Stimulated activated CD4-positive, alpha-beta T cell treated with anti-CD3 and anti-CD28 coated beads, Interleukin-15, amount 100 ng/mL, for 1 hour (primary cell): ENCODE data around the gene METTL9.
"Not testable (repeated sequence)": the region's sequence is repeated elsewhere in the genome, so short reads cannot be mapped to it uniquely, and the experiment has no call there.

Source experiments
- DNase-seq, 2 donors: peaks; one replicate each; pipeline ENCODE4 v3.0.0-alpha.2; 2020; ENCODE audit warnings: low read depth in 1 of 2, low spot score in 1 of 2

The METTL9 gene

GRCh38 chr16:21599122-21600030, at the start of gene METTL9:
Gene METTL9, plus strand, starts transcription at chr16:21599577. Its CDS starts 157 bp downstream, at chr16:21599734.
- peak; percentile 92 for DNase-seq

- not testable (repeated sequence) for DNase-seq
Observed at GRCh38 chr16:21549975-21550374, 49.4 kb upstream of the METTL9 start.

GRCh38 chr16:21550435-21550834, 48.9 kb upstream of the METTL9 start:
- not testable (repeated sequence) for DNase-seq

GRCh38 chr16:21551076-21551475, 48.3 kb upstream of the METTL9 start:
- DNase-seq: not testable (repeated sequence)

- DNase-seq: not testable (repeated sequence)
Observed at GRCh38 chr16:21551600-21551999, 47.8 kb upstream of the METTL9 start.

GRCh38 chr16:21553481-21554296, 45.7 kb upstream of the METTL9 start:
- not testable (repeated sequence) for DNase-seq

- peak; percentile 76 to 91 for DNase-seq
Observed at GRCh38 chr16:21554795-21555585, 44.4 kb upstream of the METTL9 start.

GRCh38 chr16:21555621-21556020, 43.8 kb upstream of the METTL9 start:
- DNase-seq: not testable (repeated sequence)

GRCh38 chr16:21556026-21556595, 43.3 kb upstream of the METTL9 start:
- DNase-seq: not testable (repeated sequence)

- DNase-seq: not testable (repeated sequence)
Observed at GRCh38 chr16:21556651-21557241, 42.6 kb upstream of the METTL9 start.

GRCh38 chr16:21560462-21560861, 38.9 kb upstream of the METTL9 start:
- no peak for DNase-seq

- no peak for DNase-seq
Observed at GRCh38 chr16:21563676-21564075, 35.7 kb upstream of the METTL9 start.

GRCh38 chr16:21564367-21564766, 35.0 kb upstream of the METTL9 start:
- not testable (repeated sequence) for DNase-seq

GRCh38 chr16:21565507-21565860, 33.9 kb upstream of the METTL9 start:
- DNase-seq: no peak

GRCh38 chr16:21565861-21566669, 33.3 kb upstream of the METTL9 start:
- no peak for DNase-seq

GRCh38 chr16:21566891-21567414, 32.4 kb upstream of the METTL9 start:
- DNase-seq: no peak

- not testable (repeated sequence) for DNase-seq
Observed at GRCh38 chr16:21567496-21567895, 31.9 kb upstream of the METTL9 start.

GRCh38 chr16:21568502-21569189, 30.7 kb upstream of the METTL9 start:
- DNase-seq: no peak

- no peak for DNase-seq
Observed at GRCh38 chr16:21570676-21571017, 28.7 kb upstream of the METTL9 start.
